Mucosa of stomach (tissue), 1 donor: ENCODE results near the gene MVD.

Experiments used
- H3K27me3 ChIP-seq: one replicate; pipeline ENCODE4 v1.7.0; 2013; ENCODE audit warnings: mild to moderate bottlenecking, low read length; ENCODE audit not compliant: control insufficient read depth, insufficient read depth
- H3K36me3 ChIP-seq: one replicate; pipeline ENCODE4 v1.7.0; 2013; ENCODE audit warnings: low read length; ENCODE audit not compliant: control insufficient read depth, insufficient read depth
- H3K4me1 ChIP-seq: one replicate; pipeline ENCODE4 v1.7.0; 2013; ENCODE audit warnings: mild to moderate bottlenecking, low read length; ENCODE audit not compliant: control insufficient read depth, insufficient read depth
- H3K4me3 ChIP-seq: one replicate; pipeline ENCODE4 v1.7.0; 2013; ENCODE audit warnings: low read length
- H3K9ac ChIP-seq: one replicate; pipeline ENCODE4 v1.7.0; 2013; ENCODE audit warnings: mild to moderate bottlenecking, low read length, moderate library complexity
- H3K9me3 ChIP-seq: one replicate; pipeline ENCODE4 v1.7.0; 2013; ENCODE audit warnings: mild to moderate bottlenecking, low read length, moderate library complexity; ENCODE audit not compliant: control insufficient read depth
- donor health status: Pancreatic carcinoma.

Gene MVD

GRCh38 chr16:88649195-88649923 is 13.5 kb downstream of the MVD start:
- H3K9ac ChIP-seq = peak overlapping the region; percentile 81
- no peaks in the 10 kb centered on the region for H3K9me3 ChIP-seq
- no peak overlapping the region for H3K4me3 ChIP-seq
- peaks cover 20% of the 10 kb centered on the region for H3K4me1 ChIP-seq
- no peaks in the 10 kb centered on the region for H3K27me3 ChIP-seq
- no peaks in the 10 kb centered on the region for H3K36me3 ChIP-seq

DNA sequence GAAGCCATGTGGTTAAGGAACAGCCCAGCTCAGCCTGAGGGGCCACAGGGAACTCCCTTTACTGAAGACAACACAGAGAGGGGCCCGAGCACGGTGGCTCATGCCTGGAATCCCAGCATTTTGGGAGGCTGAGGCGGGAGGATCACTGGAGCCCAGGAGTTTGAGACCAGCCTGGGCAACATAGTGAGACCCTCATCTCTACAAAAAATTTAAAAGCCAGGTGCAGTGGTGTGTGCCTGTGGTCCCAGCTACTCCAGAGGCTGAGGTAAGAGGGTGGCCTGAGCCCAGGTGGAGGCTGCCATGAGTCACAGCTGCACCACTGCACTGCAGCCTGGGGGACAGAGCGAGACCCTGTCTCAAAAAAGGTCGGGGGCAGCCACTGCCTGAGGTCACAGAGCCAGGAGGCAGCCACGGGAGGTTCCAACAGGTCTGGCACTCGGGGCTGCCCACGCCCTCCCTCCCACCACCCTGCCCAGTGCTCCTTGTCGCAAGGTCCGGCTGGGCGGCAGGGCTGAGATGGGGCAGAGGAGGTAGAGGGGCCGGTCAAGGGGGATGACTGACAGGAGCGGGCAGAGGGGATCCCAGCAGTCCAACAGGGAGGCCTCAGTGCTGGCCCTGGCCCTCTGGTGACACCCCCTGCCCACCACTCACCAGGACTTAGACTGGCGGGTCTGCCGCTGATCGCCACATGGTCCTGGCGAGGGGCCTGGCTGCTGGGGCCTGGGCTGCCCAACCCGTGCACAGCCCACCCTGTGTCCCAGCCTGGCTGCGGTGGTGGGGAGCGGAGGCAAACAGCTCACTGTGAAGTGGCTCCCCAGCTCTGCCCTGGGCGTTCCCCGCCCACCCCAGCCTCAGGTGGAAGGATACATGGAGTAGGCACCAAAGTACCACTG is 15.5 kb downstream of the MVD start:
- Histone ChIP-seq H3K4me3 (no peak overlapping the region), H3K9me3 (no peaks in the 10 kb centered on the region), H3K27me3 (no peaks in the 10 kb centered on the region), H3K9ac (no peak overlapping the region), H3K36me3 (no peaks in the 10 kb centered on the region), H3K4me1 (peaks cover 20% of the 10 kb centered on the region)

DNA sequence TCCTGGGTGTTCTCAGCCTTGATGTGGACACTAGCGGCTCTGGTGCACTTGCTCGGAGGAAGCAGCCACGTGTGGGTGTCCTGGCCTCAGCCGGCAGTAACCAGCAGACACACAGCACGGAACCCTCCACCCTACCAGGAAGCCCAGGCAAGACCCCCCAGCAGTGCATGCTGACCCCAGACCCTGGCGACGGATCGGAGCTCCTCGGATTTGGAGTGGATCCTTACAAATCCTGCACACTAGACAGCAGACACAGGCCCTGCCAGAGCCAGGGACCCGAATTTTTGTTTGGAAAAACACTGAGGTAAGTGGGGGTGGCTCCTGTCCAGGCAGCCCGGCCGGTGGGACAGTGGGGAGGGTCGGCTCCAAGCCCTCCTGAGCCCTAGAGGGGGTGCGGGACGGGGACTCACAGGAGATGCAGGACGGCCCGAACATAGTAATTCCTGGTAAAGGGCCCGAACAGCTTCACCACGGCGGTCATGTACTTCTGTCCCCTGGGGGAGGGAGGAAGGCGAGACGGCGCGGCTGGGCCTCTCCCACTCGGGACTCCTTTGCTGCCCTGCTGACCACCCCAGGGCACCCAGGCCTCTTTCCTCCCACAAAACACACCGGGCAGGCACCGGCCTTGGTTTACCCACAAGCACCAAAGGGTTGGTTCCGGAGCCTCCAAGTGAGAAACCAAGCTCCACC is 16.4 kb downstream of the MVD start:
- H3K27me3 ChIP-seq = no peaks in the 10 kb centered on the region
- H3K4me1 ChIP-seq = peaks cover 17% of the 10 kb centered on the region

GRCh38 chr16:88645941-88646340 is 16.9 kb downstream of the MVD start:
- H3K9ac ChIP-seq = no peak overlapping the region
- H3K27me3 ChIP-seq = peaks cover 4% of the 10 kb centered on the region
- H3K9me3 ChIP-seq = no peaks in the 10 kb centered on the region
- H3K36me3 ChIP-seq = no peaks in the 10 kb centered on the region
- H3K4me1 ChIP-seq = peaks cover 12% of the 10 kb centered on the region
- H3K4me3 ChIP-seq = no peak overlapping the region

More for the DNA sequence above, 16.4 kb downstream of the MVD start:
- Histone ChIP-seq H3K36me3 (no peaks in the 10 kb centered on the region), H3K9ac (no peak overlapping the region), H3K9me3 (no peaks in the 10 kb centered on the region), H3K4me3 (no peak overlapping the region)

- no peak overlapping the region for H3K4me3 ChIP-seq
These were observed 17.4 kb downstream of the MVD start for GRCh38 chr16:88645455-88645854.

GRCh38 chr16:88643644-88643932 is 19.3 kb downstream of the MVD start:
- Histone ChIP-seq H3K9me3 (no peaks in the 10 kb centered on the region), H3K36me3 (no peaks in the 10 kb centered on the region), H3K9ac (no peak overlapping the region), H3K4me3 (no peak overlapping the region), H3K4me1 (peaks cover 16% of the 10 kb centered on the region), H3K27me3 (peaks cover 27% of the 10 kb centered on the region)

More at GRCh38 chr16:88645455-88645854, 17.4 kb downstream of the MVD start:
- Histone ChIP-seq H3K9ac (no peak overlapping the region), H3K4me1 (peaks cover 12% of the 10 kb centered on the region), H3K9me3 (no peaks in the 10 kb centered on the region), H3K36me3 (no peaks in the 10 kb centered on the region), H3K27me3 (peaks cover 9% of the 10 kb centered on the region)

DNA sequence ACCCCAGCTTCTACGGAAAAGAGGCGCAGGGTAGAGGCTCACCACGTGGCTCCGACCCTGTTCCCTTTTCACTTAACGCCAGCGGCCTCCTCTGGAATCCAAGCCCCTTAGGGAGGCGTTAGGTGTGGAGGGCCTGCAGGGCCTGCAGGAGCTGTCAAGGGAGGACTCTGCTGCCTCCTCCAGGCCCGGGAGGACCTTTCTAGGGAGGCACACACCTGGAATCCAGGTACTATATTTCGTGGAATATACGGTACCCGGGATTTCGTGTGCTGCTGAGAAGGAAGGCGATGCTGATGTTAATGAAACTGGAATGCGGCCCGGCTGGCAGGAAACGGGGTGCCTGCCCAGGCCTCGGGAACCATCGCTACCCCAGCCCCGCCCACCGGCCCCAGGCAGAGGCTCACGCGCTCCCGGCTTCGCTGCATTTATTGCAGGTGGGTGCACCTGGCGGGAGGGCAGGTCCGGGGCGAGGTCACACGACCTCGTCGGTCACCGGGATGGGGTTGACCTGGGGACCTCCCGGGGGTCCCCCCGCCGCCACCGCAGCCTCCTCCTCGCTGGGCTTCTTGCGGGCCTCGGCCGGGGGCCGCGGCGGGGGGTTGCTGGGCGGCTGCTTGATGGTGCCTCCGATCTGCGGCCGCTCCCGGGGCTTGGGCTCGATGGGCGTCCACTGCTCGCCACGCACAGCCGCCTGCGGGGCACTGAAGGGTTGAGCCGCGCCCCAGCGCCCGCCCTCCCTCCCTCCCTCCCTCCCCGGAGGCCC is 19.8 kb downstream of the MVD start:
- Histone ChIP-seq H3K4me3 (no peak overlapping the region), H3K4me1 (peaks cover 20% of the 10 kb centered on the region), H3K27me3 (peaks cover 33% of the 10 kb centered on the region), H3K9ac (no peak overlapping the region), H3K36me3 (no peaks in the 10 kb centered on the region), H3K9me3 (no peaks in the 10 kb centered on the region)

GRCh38 chr16:88640498-88641247 is 22.2 kb downstream of the MVD start:
- Histone ChIP-seq H3K27me3 (peaks cover 39% of the 10 kb centered on the region), H3K9me3 (no peaks in the 10 kb centered on the region), H3K4me3 (no peak overlapping the region), H3K36me3 (no peaks in the 10 kb centered on the region), H3K4me1 (peaks cover 20% of the 10 kb centered on the region), H3K9ac (no peak overlapping the region)

GRCh38 chr16:88640039-88640495 is 22.8 kb downstream of the MVD start:
- H3K27me3 ChIP-seq = peaks cover 44% of the 10 kb centered on the region
- H3K36me3 ChIP-seq = no peaks in the 10 kb centered on the region
- no peaks in the 10 kb centered on the region for H3K9me3 ChIP-seq
- H3K9ac ChIP-seq = no peak overlapping the region
- H3K4me3 ChIP-seq = no peak overlapping the region
- H3K4me1 ChIP-seq = peaks cover 22% of the 10 kb centered on the region

GRCh38 chr16:88639231-88640038 is 23.5 kb downstream of the MVD start:
- peaks cover 48% of the 10 kb centered on the region for H3K27me3 ChIP-seq
- peaks cover 26% of the 10 kb centered on the region for H3K4me1 ChIP-seq
- H3K4me3 ChIP-seq = no peak overlapping the region
- no peaks in the 10 kb centered on the region for H3K36me3 ChIP-seq
- no peaks in the 10 kb centered on the region for H3K9me3 ChIP-seq
- H3K9ac ChIP-seq = no peak overlapping the region
